ENCODE results near the gene STK24.
A peak's percentile ranks its signal among the peaks of the same experiment; 100 is the strongest.

Gene STK24

DNA sequence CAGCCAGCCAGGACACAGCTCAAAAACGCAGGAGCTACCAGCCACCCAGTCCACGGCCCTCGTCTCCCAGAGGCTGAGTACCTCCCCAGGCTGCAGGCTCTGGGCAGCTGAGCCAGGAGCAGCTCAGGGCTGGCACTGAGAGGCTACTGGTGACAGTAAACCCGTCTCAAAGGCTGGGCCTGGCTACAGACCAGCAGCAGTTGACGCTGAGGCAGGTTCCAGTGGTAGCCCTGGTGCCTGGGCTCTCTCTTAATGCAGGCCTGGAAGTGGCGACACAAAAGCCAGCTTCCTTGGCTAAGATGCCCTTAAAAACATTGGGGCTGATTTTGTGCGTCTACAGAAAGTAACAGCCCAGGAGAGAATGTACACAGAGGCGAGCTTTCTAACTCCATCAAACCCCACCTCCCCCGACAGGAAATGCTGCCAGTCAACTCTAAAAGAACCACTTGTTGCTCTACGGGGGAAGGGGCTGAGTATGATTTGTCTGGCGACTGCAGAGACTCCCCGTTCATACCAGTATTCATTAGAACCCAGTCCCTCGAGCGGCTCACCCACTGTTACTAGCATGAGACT, 126.3 kb downstream of the STK24 start:
- DNase-seq (ENCODE audit: low read depth): no peak

GRCh38 chr13:98450026-98450425, 126.9 kb downstream of the STK24 start:
- DNase-seq (ENCODE audit: low read depth): no peak

DNA sequence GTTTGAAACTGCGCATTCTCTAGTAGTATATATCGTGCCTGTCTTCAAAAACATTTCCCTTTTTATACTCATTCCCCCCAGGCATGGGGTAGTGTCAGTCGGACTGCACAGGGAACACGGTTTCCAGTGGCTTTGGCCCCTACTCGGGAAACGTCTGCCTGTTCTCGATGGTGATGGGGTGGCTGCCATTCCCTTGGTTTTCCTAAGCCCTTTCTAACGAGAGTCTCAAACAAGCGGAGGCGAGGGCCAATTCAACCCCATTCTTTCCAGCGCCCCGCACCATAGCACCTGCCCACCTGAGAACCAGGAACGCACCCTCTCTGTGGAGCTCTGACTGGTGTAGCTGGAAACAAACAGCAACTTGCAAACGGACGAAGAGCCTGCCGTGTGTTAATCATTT, 127.6 kb downstream of the STK24 start:
- no peak for DNase-seq (ENCODE audit: low read depth)

- no peak for DNase-seq (ENCODE audit: low read depth)
Measured at GRCh38 chr13:98448642-98448928, 128.3 kb downstream of the STK24 start.

DNA sequence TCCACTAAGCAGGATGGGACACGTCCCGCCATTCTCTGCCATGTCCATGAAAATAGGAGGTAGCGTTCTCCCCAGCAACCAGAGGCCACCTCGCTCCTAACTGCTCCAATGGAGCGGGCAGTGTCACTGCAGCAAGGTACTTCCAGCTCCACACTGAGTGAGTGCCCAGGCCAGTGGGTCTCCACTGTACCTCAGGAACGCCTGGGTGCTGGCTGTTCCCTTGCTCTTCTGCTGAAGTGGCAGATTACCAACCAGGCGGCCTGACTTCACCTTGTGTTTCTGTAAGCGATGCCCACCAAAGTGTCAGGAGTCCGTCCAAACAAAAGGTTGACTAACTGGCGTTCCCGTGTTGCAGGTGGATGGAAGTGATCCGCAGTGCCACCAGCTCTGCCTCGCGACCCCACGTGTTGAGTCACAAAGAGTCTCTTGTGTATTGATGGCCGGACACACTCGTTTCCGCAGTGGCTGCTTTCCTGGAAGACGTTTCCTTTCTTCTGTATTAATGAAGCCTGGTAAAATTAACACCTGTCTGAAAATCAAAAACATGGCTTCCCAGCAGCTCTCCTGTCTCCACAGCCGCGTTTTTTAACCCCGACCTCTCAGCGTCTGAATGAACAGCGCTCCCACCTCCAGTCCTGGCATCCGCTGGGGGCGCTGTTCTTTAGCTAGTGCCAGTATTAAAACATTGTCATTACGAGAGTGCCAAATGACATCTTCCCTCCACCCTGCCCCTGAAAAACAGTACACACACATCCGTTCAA, 128.8 kb downstream of the STK24 start:
- DNase-seq (ENCODE audit: low read depth): no peak

DNA sequence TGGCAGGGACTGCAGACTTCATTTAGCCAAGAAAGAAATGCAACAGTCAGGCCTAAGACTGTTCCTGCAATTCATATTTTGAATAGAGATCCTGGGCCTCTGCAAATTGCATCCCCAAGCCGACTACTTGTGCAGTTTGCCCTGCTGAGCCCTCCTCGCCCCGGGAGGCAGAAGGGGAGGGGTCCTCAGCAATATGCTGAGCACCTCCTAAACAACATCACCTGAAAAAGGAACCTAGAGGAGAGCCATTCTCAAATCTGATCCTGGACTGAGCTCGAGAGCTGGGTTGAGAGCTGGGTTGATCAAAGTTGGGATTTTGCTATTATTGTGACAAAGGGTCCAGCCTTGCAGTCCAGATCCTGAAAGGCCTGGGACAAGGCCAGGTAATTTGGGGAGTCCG, 129.8 kb downstream of the STK24 start:
- no peak for DNase-seq (ENCODE audit: low read depth)

DNA sequence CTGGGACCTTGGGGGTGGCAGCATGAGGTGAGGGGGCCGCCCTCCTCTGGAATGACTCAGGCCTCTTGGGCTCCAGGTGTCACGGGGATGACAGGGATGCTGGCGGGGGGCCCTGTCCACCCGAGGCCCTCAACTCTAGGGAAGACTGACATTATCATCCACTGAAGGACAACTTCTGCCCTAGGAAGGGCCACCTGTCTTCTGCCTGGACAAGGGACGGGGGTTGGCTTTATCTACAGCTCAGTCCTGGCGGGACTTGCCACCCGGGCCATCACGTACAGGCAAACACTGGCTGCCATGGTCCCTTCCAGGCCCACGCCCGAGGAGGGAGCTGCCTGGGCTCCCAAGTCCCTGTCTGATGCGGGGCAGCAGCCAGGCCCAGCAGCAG, 130.7 kb downstream of the STK24 start:
- DNase-seq (ENCODE audit: low read depth): no peak

DNA sequence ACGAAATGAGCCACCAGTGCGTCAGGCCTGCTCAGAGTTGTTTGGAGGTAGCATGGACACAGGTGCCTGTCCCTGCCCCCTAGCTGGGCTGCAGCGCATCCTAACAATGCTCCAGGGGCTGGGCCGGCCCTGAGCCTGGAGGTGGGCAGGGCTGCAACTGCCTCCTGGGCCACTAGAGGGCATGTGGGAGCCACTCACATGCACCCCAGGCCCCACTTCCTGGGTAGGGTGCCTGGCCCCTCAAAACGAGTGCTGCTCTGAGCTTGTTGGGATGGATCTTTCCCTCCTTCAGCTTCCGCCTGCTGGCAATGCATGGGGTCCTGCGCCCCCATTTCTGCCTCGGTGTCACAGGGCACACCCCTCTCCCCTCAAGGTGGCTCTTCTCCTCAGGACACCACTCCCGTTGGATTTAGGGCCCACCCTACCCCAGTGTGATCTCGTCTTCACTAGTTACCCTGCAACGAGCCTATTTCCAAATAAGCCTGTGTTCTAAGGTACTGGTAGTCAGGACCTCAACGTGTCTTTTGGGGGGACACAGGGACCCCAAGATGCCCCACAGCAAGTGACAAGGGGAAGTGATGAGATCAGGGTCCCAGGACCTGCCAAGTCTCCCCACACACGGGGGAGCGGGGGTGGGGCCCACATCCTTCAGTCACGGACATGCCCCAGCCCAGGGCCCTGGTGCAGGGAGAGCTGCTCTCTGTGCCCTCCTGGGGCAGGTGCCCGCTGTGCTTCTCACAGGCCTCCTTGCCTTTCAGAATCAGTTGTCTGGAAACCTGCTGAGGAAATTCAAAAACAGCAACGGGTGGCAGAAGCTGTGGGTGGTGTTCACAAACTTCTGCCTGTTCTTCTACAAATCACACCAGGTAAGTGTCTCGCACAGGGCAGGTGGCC, 131.3 kb downstream of the STK24 start:
- DNase-seq (ENCODE audit: low read depth): peak; percentile 67

GRCh38 chr13:98444381-98444780, 132.5 kb downstream of the STK24 start:
- no peak for DNase-seq (ENCODE audit: low read depth)

DNA sequence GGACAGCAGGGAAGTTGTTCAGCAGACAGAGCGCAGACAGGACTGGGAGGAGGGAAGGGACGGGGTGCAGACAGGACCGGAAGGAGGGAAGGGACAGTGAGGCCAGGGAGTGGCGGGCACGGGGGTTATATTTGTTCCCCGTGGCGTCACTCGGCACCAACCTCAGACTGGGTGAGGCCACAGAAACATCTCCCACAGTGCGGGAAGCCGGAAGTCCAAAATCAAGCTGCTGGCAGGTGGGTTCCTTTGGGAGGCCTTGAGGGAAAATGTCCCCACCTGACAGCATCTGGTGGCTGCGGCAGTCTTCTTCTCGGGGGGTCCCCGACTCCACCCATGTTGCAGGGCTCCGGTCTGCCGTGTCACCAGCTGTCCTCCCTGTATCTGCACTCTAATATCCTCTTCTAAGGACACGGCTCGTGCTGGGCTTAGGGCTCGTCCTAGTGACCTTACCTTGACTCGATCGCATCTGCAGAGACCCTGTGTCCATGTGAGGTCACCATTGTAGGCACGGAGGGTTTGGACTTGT, 133.0 kb downstream of the STK24 start:
- DNase-seq (ENCODE audit: low read depth): no peak

GRCh38 chr13:98443329-98443728, 133.6 kb downstream of the STK24 start:
- no peak for DNase-seq (ENCODE audit: low read depth)

DNA sequence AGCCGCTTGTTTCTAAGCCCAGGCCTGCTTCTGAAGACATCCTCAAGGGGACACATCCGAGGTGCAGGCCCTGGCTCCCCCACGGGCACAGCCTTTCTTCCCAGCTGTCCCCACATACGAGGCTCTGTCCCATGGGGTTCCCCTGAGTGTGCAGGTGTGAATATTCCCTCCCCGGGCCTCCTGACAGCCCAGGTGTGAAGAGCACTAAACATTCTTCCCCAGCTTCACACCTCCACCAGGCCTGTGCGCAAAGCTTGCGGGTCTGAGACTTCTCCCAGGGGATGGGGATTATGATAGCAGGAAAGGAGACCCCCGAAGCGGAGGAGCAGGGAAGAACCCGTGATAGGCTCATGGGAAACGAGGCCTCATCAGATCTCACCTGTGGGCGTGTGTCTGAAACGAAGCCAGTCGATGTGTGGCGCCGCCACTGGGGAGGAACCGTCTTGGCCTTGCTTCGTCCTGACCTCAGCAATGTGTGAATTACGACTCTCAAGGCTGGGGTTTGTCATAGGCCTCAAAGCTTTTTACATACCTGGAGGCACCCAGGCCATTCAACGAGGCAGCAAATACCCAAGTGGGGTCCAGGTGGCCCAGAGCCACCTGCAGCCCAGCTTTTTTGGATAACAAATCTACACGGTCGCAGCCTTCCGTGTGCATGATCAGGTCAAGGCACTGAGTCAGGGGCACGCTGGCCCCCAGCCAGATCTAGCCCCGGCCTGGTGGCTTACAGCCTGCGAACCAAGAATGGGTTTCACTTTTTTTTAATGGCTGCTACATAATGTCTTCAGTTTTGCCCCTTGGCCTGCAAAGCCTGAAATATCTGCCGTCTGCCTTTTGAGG, 134.3 kb downstream of the STK24 start:
- DNase-seq (ENCODE audit: low read depth): no peak

DNA sequence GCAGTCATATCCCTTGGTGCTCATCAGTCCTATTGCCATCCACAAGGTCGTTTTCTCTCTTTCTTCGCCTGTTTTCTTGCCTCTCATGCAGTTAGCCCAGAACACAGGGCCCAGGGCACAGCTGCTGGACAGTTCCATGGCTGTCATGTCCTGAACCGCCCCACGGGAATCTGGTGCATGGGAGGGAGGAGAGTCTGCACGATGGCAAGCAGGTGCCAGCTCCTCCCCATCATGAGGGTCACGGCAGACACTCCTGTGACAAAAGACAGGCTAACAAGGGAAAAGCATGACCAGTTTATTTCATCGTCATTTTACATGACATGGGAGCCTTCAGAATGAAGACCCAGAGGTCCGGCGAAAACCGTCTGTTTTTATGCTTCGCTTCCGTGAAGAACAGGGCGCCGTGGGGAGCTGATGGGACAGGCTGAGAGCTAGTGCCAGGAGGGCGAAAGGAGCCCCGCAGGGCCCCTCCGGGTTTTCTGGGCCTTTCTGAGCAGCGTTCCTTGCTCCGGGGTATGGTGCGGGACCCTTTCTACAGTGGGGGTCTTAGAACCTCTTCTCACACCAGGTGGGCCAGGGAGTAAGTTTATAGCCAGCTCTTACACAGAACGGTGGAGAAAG, 135.7 kb downstream of the STK24 start:
- no peak for DNase-seq (ENCODE audit: low read depth)

GRCh38 chr13:98440390-98441055, 136.4 kb downstream of the STK24 start:
- no peak for DNase-seq (ENCODE audit: low read depth)

DNA sequence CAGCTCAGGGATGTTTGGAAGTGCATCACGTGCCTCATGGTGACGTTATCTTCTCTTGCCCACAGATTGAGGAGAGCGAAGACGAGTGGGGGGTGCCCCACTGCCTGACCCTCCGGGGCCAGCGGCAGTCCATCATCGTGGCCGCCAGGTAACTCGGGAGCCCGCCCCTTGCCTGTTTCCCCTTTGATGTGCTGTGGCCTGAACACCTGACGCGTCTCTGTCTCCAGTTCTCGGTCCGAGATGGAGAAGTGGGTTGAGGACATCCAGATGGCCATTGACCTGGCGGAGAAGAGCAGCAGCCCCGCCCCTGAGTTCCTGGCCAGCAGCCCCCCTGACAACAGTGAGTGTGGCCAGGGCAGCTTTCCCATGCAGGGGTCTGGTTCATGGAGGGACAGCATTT, 137.0 kb downstream of the STK24 start:
- DNase-seq (ENCODE audit: low read depth): no peak

GRCh38 chr13:98439126-98439828, 137.6 kb downstream of the STK24 start:
- no peak for DNase-seq (ENCODE audit: low read depth)

DNA sequence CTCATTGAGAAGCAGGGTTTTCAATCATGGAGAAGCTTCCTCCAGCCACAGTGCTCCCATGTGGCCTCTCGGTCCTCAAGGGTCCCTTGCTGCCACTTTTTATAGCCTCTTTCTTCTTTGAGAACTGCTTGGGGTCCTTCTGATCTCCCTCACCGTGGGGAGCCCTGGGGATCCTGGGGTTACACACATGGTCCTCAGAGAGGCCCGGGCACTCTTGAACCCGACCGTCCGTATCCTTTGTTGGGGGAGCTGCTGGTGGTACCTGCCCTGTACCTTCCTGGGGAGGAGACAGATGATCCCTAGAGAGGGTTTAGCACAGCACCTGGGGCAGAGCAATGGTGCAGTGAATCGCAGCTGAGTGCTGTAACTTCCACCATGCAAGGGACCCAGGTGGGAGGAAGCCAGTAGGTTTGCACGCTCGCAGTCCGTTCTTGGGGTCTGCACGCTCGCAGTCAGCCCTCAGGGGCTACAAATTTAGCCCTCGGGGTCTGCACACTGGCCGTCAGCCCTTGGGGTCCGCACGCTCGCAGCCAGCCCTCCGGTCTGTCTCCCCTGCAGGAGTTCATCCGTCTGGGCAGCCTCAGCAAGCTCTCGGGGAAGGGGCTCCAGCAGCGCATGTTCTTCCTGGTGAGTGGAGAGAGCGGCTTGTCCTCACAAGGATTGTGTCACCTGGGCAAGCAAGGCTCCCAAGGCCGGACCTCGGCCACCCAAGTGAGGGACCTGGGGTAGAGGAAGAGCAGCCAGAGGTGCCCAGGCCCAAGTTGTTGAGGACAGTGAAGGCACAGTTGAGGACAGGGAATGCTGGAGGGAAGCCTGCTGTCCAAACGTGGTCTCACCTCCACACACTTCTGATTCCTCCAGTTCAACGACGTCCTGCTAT, 138.4 kb downstream of the STK24 start:
- DNase-seq (ENCODE audit: low read depth): no peak

DNA sequence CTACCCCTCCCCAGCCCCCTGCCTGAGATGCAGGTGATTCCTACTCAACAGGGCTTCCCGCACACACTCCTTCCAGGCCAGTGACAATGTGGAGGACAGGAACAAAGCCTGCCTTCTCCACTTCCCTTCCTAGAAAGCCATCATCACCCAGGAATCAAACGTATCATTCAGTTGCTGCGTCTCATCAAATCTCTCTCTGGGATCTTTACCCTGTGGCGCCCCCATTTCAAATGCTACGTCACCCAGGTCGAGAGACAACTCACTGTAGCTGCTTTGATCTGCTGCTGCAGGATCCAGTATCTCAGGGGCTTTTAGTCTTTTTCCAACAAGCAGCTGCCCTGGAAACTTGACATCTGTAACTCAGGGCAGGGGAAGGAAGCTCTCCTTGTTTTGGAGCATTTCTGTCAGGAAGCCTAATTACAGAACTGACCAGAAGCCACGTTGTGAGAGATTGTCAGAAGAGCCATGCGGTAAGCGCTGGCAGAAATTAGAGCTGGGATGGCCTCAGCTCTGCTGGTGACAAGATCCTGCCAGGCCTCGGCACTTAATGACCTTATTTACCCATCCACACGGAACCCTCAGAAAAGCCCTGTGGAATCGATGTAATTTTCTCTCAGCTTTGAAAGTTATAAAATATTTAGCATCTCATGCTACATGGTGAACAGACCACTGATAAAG, 140.5 kb downstream of the STK24 start:
- DNase-seq (ENCODE audit: low read depth): no peak

DNA sequence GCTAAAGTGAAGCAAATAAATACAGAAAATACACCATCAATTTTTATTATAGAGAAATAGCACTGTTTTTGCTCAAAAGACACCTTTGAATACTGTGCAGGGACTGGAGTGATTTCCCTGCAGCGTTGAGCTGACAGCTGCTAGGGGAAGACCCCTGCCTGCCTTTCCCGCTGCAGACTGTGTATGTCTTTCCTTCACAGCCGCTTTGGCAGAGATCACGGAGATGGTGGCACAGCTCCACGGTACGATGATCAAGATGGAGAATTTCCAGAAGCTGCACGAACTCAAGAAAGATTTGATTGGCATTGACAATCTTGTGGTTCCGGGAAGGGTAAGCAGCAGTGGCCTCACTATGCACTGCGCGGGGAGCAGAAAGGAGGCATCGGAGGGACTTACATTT, 141.5 kb downstream of the STK24 start:
- DNase-seq (ENCODE audit: low read depth): no peak
